NT2/D1 (cell line): ENCODE data around the gene GTF2F2.

Source experiments
- SUZ12 ChIP-seq: IDR thresholded peaks from 2 replicates; pipeline ENCODE4 v1.6.1; 2011; ENCODE audit not compliant: insufficient read length, insufficient read depth; ENCODE audit errors: extremely low read depth
- YY1 ChIP-seq: IDR thresholded peaks from 2 replicates; pipeline ENCODE4 v1.6.1; 2011; ENCODE audit not compliant: insufficient read length, insufficient read depth
- ZNF274 ChIP-seq: IDR thresholded peaks from 2 replicates; pipeline ENCODE4 v1.6.1; 2011; ENCODE audit warnings: mild to moderate bottlenecking, low read depth, low read length

- no peak for TF ChIP-seq ZNF274
- no peak for TF ChIP-seq SUZ12
- no peak for TF ChIP-seq YY1
These were observed 102.2 kb downstream of the GTF2F2 start for GRCh38 chr13:45222516-45222915.
